GM21447 (cell line): ENCODE data around the gene ARHGAP45.

Source experiments
- ATAC-seq: cut with Tn5 transposase; IDR thresholded peaks from one replicate; pipeline ENCODE4 v1.9.1; 2021; ENCODE audit not compliant: unreplicated experiment

The ARHGAP45 gene

DNA sequence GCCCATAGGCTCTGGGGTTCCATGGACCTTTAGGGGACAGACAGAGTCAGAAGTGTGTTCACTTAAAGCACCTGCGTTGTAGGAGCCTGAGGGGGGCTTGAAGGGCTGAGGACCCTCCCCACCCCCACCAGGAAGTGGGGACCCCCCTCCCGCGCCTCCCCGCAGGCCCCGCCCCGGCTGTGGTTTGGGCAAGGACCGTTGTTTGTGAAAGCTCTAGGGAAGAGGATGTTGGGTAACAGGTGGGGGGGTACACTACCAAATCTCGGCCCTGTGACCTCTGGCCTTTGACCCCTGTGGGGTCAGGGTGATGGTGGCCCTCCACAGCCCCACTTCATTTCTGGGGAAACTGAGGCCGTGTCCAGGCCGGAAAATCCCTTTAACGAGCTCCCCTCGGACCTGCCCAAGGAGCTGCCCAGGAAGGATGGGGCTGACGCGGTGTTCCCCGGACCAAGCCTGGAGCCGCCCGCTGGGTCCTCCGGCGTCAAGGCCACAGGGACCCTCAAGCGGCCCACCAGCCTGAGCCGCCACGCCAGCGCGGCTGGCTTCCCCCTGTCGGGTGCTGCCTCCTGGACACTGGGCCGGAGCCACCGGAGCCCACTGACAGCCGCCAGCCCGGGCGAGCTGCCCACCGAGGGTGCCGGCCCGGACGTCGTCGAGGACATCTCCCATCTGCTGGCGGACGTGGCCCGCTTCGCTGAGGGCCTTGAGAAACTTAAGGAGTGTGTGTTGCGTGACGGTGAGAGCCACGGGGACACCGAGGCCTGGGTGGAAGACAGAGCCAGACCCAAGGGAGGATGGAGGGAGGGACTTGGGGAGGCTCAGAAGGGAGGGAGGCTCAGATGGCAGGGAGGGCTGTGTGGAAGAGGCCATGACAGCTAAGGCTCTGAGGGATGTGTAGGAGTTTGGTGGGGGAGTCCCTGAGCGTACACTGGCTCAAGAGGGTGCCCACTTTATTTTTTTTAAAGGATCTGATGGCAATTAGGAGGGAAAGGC, 1.3 kb downstream of the ARHGAP45 start:
- ATAC-seq, result no peak

DNA sequence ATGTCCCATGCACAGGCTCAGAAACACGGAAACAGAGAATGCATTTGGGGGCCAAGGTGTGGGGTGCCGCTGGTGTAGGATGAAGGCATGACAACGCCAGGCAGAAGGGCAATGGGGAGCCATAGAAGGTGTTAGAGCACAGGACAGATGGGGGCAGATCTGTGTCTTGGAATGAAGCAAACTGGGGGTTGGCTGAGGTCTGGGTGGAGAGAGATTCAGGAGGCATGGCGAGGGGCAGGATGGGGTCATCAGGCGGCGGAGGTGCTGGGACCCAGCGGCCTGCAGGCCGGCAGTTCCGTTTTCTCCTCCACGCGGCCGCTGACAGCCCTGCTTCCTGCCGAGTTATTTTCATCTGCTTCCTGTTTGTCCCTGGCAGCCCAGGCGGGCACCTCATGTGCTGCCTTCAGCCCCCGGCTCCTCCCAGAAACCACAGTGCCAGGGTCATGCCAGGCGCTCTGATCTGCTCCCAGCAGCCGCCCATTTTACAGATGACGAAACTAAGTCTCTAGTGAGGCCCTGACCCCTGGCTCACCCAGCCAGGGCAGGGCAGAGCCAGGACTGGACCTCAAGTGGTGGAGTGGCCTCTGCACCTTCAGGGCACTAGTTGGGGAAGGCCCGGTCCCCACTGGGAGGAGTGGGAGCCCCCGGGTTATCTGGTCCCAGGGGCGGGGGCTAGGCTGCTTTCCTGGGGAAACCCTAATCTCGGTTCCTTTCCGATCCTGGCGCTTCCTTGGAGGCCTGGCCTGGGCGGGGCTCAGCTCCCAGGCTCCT, 2.2 kb downstream of the ARHGAP45 start:
- no peak for ATAC-seq

- no peak for ATAC-seq
Measured at GRCh38 chr19:1070576-1070930, 3.6 kb downstream of the ARHGAP45 start.

DNA sequence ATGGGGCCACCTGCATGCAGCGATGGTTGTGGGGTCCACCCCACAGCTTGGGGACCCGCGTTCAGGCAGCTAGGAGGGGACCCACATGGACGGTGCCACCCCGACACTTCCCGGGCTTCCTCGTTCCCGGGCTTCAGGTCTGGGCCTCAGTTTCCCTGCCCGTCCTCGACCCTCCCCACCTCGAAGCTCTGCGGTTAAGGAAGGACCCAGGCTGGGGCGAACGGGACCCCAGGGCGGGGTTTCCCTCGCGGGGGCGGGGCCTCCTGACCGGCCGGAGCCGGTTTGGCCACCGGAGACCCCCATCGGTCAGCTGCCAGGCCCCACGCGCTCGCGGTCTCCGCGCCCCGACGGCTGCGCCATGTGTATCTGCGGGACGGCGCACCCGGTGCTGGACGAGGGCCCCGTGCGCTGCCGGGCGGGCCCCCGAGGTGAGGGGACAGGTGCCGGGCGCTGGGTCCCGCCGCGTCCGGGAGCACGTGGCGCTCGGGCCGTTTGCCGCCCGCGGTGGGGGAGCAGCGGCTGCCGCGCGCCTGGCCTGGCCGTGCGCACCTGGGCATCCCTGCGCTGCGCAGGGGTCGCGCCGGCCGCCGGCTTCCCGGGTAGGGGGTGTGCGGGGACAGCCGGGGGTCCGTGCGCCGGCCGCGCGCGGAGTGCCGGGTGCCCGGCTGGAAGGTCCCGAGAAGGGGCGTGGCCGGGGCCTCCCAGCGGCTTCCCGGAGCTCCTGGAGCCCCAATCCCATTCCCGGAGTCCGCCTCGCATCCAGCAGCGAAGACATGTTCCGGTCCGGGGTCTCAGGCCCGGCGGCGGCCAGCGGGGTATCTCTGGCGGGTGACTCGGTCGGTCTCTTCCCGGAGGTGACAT, 4.2 kb downstream of the ARHGAP45 start:
- ATAC-seq, result no peak

DNA sequence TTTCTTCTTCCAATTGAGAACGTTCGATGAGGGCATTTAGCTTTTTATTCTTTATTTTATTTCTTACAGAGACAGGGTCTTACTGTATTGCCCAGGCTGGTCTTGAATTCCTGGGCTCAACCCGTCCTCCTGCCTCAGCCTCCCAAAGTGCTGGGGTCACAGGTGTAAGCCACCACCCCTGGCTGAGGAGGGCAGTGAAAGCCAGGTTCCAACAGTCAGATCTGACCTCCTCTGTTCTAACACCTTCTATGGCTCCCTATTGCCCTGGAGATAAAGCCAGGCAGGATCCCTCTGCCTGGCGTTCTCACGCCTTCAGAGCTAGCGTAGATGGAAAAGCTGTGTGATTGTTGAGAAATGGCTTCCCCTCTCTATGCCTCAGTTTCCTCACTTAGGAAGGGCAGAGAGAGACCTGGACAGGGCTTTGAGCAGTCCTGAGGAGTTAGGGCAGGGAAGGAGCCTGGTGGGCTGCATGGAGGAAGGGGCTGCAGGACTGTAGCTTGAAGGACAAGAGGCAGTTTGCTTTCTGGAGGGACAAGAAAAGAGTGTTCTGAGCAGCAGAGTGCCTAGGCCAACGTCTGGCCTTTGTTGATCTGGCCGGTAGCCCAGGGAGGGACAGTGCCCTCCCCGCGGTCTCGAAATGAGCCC, 5.5 kb downstream of the ARHGAP45 start:
- no peak for ATAC-seq

- ATAC-seq, result no peak
Measured at GRCh38 chr19:1073063-1073955, 6.3 kb downstream of the ARHGAP45 start.

DNA sequence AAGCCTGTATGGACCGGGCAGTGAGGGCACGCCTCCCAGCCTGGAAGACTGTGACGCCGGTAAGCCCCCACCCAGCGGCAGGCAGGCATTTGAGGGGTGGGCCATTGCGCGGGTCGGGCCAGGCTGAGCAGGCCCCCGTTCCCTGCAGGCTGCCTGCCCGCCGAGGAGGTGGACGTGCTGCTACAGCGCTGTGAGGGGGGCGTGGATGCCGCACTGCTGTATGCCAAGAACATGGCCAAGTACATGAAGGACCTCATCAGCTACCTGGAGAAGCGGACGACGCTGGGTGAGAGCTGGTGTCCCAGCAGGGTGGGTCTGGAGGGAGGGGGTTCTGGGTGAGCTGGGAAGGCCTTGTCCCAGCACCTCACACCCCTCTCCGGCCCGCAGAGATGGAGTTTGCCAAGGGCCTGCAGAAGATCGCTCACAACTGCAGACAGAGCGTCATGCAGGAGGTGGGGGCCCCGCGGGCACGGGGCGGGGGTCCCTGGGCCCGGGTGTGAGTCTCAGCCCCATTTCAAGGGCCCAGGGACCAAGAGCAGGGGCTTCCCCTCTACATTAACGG, 7.1 kb downstream of the ARHGAP45 start:
- ATAC-seq, result no peak

DNA sequence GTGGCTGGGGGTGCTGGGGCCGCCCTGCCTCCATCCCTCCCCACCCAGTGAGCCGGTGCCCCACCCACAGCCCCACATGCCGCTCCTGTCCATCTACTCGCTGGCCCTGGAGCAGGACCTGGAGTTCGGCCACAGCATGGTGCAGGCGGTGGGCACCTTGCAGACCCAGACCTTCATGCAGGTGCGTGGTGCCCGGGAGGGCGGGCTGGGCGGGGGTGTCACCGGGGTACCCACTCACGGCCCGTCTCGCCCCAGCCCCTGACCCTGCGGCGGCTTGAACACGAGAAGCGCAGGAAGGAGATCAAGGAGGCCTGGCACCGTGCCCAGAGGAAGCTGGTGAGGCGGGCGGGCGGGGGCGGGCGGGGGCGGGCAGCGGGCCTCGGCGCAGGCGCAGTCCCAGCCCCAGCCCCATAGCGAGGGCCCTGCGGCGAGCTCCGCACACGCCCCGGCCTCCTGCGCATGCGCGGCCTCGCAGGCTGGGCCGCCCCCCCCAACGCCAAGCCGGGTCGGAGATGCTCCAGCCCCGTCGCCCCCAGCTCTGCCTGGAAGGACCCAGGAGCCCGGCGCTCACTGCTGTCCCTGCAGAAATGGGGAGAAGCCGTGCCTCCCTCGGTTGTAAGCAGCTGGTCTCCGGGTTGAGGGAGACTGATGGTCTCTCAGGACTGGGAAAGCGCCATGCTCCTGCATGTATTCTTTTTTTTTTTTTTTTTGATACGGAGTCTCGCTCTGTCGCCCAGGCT, 7.7 kb downstream of the ARHGAP45 start:
- ATAC-seq, result no peak

DNA sequence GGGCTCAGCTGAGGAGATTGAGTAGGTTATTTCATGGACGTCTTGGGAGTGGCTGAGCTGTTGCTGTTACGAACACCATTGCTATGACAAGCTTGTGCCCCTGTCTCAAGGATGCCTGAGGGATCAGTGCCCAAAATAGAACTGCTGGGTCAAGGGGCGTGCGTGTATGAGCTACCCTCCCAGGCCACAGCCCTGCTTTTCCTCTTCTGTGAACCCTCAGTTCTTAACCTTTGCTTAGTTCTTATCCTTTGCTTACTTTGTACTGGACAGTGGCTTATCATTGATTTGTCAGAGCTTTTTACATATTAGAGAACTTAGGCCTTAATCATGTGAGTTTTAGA, 9.0 kb downstream of the ARHGAP45 start:
- no peak for ATAC-seq

DNA sequence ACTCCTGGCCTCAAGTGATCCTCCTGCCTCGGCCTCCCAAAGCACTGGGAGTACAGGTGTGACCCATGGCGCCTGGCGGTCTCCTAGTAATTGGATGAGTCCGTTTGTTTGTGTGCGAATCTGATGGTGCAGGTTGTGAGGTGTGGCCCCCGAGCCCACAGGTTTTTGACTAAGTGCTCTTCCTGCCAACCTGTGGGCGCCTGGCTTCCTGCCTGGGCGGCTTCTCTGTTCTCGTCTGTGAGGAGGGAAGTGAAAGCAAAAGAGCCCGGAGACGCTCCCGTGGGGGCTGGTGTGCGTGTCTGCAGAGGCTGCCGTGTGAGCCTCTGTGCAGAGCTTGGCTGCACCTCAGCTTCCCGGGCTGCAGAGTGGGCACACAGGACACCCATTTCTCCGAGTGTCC, 10.0 kb downstream of the ARHGAP45 start:
- ATAC-seq, result peak; percentile 54

- no peak for ATAC-seq
Measured at GRCh38 chr19:1079566-1080111, 12.7 kb downstream of the ARHGAP45 start.

DNA sequence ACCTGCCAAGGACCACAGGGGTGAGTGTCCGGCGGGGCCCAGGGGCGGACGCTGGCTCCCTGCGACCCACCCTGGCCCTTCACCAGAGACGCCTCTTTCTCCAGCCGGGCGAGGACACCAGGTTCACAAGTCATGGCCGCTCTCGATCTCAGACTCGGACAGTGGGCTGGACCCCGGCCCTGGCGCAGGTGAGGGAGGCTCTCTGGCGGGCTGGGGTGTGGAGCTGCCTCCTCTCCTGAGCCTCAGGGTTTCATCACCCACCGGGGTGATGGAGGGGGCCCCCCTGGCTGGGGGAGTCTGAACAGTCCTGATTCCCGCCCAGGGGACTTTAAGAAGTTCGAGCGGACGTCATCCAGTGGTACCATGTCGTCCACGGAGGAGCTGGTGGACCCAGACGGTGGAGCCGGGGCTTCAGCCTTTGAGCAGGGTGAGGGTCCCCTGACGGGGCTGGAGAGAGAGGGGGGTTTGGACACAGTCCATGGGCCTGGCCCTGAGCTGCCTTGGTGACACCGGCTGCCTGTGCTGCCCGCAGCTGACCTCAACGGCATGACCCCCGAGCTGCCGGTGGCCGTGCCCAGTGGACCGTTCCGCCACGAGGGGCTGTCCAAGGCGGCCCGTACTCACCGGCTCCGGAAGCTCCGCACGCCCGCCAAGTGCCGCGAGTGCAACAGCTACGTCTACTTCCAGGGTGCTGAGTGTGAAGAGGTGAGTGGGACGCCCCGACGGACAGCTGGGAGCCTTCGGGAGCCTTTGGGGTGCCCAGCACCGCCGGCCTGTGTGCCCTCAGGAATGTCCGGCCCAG, 13.6 kb downstream of the ARHGAP45 start:
- no peak for ATAC-seq

DNA sequence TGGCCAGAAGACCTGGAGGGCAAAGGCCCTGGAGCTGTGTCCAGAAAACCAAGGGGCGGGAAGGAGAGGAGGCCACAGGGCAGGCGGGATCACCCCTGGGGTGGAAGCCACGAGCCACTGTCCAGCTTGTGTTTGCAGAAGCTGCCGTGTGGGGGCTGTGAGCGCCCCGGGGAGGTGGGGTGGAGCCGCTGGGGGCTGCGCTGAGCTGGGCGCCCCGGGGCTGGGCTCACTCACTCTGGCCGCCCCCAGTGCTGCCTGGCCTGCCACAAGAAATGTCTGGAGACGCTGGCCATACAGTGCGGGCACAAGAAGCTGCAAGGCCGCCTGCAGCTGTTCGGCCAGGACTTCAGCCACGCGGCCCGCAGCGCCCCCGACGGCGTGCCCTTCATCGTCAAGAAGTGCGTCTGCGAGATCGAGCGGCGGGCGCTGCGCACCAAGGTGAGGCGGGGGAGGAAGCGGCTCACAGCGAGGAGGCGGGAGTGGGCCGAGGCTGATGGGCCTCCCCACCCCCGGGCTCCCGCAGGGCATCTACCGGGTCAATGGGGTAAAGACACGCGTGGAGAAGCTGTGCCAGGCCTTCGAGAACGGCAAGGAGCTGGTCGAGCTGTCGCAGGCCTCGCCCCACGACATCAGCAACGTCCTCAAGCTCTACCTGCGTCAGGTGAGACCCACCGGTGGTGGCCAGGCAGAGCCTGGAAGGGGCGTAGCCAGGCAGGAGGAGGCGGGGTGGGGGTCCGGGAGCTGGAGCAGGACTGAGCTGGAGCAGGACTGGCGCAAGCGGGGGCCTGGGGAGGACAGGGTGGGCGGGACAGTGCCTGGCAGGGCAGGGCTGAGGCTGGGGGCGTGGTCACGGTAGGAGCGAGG, 14.6 kb downstream of the ARHGAP45 start:
- ATAC-seq, result no peak

DNA sequence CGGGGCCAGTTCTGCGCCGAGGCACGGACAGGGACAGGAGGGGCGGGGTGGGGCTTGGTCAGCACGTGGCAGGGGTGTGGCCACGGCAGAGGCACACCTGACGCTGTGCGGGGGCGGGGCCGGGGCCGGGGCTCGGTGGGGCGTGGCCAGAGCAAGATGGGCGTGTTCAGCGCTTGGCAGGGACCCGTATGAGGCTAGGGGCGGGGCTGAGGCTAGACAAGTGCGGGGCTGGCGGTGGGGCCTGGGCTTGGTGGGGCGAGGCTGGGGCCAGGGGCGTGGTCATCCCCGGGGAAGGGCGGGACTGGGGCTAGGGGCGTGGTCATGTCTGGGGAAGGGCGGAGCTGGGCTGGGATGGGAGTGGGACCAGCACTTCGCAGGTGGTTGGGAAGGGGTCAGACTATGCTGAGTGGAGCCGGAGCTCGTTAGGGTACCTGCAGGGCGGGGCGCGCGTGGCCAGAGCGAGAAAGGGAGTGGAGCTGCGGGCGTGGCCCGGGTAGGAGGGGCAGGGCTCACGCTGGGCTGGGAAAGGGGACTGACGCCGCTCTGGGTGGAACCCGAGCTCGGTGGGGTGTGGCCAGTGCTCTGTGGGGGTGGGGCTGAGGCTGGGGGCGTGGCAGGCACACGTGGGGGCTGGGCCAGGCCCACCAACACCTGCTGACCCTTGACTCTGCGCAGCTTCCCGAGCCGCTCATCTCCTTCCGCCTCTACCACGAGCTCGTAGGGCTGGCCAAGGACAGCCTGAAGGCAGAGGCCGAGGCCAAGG, 15.4 kb downstream of the ARHGAP45 start:
- ATAC-seq, result no peak

- ATAC-seq, result no peak
Measured at GRCh38 chr19:1082928-1083816, 16.2 kb downstream of the ARHGAP45 start.
